GM19239 (cell line): ENCODE data around the gene CAB39L.

ENCODE experiments used
- DNase-seq: peaks from one replicate; pipeline ENCODE4 v3.0.0; 2011; ENCODE audit warnings: low spot score; ENCODE audit not compliant: insufficient read length
- FAIRE-seq: peaks from 2 replicates; lab custom pipeline; 2011; peaks lifted over from hg19 to GRCh38; lab: Jason Lieb, UNC

The CAB39L gene

DNA sequence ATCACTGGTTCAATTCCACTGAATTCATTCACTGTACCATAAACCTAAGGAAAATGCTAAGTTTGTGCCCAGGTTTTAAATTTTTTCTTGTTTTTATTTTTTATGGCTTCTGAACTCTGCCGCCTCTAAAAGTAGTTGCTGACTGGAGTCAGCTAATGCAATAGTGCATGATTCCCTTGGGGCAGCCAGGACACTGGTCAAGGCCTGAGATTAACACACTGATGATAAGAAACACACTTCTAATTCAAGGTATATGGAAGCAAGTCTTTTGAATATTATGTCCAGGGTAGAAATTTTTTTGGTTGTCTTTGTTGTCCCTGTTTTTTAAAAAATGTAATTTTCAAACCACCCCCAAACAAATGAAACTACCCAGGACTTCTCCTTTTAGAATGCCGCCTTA is 123.9 kb downstream of the CAB39L start:
- DNase-seq (no peak), FAIRE-seq (no peak)

DNA sequence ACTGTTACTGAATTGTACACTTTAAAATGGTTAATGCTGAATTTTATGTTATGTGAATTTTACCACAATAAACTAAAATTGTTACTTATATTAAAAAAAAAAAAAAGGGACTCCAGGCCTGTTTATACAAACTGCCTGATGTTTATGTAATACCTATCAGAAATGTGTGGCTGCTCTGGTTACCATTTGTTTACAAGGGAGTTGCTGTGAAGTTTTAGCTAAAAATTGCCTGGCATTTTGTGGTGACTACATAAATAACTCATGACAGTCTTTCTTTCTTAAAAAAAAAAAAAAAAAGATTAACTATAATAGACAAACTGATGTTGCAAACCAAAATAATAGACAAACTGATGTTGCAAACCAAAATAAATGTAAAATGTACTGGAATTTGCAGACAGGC is 124.3 kb downstream of the CAB39L start:
- no peak for DNase-seq
- no peak for FAIRE-seq

DNA sequence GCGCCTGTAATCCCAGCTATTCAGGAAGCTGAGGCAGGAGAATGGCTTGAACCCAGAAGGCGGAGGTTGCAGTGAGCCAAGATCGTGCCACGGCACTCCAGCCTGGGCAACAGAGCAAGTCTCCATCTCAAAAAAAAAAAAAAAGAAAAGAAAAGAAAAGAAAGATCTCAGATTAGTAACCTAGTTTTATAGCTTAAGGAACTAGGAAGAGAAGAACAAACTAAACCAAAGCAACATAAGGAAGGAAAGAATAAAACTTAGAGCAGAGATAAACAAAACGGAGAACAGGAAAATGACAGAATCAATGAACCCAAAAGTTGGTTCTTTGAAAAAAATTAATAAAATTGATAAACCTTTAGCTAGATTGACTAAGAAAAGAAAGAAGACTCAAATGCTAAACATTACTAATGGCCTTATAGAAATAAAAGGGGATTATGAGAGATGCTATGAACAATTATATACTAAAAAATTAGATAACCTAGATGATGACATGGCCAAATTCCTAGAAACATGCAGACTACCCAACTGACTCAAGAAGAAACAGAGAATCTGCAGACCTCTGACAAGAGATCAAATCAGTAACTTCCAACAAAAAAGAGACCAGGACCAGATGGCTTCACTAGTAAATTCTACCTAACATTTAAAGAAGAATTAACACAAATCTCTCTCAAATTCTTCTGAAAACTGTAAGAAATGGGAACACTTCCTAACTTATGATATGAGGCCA is 127.9 kb downstream of the CAB39L start:
- FAIRE-seq (no peak), DNase-seq (no peak)

DNA sequence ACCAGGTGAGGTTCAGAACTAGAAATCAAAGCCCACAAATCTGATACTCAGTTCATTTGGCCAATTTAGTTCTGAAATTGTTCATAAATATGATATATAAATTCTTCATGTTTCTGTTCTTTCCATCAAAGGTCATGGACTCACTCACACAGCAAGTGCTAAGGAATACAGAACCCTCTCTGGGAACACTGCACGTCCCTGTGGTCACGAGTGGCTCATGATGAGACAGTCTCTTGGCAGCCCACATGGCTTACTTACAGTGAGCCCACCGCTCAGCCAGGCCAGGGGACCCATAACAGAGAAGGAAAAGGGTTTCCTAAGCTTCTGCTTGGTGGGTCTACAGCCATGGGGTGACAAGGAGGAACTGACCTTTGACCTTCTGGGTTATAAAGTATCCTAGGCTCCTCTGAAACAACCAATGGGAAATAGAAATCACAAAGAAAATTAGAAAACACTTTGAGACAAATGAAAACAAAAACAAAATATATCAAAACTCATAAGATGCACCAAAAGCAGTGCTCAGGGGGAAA is 128.8 kb downstream of the CAB39L start:
- FAIRE-seq = no peak
- DNase-seq = no peak

DNA sequence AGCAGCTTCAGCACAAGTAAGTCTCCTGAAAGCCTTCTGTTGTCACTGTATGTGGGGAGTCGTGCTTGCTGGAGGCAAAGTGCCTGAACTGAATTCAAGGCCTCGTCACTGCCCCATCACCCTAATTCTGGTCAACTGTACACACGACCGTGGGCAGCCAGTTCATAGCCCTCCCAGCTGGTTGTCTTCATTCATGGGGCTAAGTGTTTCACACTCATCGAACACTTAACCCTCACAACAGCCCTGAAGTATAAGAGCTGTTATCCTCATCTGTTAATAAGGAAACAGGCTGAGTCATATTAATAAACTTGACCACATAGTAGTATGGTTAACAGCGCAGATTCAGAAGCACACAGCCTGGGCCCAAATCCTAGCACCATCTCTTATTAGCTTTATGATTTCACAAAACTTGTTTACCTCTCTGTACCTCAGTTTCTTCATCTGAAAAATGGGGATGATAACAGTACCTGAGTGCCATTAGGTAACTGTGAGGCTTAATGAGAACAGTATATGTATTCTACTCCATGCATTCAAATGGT is 129.5 kb downstream of the CAB39L start:
- FAIRE-seq (no peak), DNase-seq (no peak)

DNA sequence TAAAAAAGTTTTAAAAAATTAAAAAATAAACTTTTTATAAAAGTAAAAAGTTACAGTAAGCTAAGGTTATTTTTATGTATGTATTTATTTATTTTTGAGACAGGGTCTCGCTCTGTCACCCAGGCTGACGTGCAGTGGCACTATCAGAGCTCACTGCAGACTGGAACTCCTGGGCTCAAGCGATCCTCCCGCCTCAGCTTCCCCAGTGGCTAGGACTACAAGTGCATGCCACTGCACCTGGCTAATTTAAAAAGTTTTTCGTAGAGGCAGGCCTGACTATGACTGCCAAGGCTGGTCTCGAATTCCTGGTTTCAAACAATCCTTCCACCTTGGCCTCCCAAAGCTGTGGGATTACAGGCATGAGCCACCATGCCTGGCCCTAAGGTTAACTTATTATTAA is 132.0 kb downstream of the CAB39L start:
- DNase-seq (no peak), FAIRE-seq (no peak)

DNA sequence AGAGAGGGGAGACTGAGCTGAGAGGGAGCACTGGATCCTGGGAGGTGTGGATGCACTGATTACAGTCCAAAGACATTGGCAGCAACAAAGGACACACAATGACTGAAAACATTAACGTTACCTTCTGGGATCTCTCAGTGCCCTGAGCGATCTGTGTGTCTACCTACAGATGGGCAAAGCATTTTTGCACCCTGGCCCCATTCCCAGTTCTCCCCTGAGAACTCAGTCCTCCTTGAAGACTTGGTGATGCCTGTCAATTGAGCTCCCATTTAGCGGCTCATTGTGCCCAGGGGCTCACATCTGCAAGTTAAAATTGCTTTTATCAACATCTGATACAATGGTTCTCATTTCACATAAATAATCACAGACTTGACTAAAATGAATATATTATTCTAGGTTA is 133.6 kb downstream of the CAB39L start:
- FAIRE-seq = no peak

DNA sequence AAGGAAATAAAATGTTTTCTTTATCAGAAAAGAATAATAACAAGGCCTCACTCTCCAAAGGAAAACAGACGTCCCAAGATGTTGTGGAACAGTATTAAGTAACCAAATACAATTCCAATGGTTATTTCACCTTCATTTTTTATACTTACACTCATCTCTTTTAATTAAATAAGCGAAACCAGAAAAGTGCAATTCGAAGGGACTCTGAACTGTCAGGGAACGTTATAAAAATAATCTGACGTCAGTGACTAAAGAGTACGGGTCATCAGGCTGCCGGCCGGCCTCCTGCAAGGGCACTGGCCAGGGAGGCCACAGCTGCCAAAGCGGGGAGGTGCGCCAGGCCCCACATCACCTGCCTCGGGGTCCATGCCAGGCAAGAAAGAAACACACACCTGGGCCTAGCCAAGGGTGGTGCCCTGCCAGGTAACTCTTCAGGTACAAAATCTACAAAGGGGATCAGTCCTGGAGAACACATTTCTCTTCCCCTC is 134.9 kb downstream of the CAB39L start:
- DNase-seq (no peak), FAIRE-seq (no peak)

More for the DNA sequence above, 133.6 kb downstream of the CAB39L start:
- no peak for DNase-seq

DNA sequence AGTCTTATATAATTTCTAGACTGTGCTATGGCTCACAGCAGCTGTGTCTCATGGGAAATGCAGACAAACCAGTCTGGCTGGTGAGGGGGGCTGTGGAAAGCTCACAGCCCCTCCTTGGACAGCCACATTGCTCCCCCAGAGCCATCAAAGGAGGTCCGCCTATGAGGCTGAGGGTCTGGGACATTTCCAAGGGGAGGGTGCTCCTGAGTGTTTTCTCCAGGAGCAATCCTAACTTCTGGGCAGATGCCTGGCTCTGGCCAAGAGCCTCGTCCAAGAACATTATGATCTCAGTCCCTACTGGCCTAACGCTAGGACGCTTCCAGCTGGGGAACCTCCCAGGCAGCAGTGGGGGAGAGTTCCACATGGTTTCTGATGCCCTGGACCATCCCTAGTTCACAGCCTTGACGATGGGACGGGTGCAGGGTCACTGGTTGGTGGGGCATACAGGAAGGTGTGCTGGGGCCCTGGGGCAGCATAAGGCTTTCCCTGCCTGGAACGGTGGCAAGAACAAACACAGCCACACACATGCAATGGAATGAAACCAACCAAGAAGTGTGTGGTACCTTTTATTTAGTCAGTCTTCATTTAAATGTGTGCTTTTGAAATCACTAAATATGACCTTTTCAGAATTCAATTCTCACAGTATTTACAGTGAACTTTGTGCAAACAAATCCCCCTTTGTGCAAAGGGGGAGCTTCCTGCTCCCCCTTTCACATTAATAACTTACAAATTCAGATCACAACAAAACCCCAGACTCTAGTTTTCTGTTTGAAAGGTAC is 135.6 kb downstream of the CAB39L start:
- FAIRE-seq (no peak), DNase-seq (no peak)

DNA sequence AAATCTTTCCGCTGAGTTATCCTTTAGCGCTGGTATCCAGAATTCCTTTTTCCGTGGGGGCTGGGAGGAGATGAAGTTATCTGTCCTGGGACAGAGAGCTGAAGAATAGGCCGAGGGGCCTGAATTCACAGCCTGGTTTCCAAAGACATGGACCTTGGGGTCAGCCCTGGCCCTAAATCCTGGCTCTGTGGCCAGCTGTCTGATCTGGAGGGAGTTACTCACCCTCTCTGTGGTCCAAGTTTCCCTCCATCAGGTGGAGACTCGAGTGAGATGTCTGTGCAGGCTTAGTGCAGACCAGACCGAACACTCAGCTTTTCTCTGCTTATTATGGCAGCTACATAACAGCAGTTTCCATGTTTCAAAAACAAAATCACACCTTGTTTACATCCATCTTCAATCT is 136.5 kb downstream of the CAB39L start:
- DNase-seq (no peak), FAIRE-seq (no peak)

DNA sequence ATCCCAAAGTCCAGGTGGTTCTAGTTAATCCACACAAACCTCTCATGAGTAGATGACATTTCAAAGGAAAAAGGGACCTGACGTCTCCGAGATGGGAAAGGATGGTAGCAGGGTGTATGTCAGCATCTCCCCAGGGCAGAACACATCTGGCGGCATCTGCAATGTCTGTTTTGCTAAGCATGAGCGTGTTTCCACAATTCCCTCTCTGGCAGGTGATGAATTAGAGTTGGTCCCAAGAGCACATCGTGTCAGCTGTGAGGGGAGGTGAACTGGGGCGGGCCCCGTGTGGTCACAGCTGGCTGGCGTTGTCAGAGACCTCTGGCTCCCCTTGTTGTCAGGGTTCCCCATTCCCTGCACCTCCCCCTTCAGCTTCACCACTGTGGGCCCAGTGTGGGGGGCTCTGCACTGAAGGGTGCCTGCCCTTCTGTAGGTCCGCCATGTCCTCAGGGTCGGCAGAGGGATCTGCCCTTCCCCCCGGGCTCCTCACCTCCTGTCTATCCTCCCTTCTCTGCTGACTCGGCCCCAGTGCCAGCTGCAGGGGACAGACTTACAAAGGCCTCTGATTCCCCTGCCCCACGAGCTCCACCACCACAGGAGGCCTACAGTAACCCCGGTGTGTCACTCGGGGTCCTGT is 138.0 kb downstream of the CAB39L start:
- FAIRE-seq (no peak), DNase-seq (no peak)

DNA sequence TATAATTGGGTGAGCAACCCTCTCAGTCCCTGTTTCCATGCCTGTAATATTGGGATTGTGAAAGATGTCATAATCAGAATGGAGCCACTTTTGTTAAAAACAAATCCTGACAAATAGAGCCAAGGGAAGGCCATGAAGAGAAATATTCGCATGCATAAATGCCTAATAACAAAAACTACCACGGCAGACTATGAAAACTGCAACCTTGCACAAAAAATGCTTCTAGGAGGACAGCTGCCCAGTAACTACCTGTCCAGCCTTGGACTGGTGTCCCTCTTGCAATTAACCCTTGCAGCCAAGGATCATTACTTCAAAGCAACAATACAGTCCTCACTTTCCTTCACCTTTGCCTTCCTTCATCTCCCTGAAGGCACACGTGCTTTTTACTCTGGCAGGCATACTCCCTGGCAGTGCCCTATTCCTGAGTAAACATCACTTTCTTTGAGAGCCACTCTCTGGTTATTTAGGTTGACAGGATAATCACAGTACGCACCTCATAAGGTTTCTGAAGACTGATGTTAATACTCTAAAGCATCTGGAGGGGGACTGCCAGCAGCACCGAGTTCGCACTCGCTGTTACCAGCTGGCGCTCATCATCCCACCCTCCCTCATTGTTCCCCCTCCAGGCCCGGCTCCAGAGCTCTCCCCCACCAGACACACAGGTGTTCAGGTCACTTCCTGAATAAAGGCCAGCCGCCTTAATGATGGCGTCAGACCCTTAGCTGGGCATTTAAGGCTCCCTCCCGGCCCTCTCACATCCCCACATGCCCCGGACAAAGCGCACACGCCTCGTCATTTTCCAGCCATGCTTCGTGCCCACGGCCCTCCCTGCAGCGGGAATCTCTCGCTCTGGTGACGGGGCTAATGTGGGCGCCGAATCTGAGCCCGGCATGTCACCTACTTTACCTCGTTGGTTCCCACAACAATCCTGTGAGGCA is 138.8 kb downstream of the CAB39L start:
- FAIRE-seq (no peak), DNase-seq (no peak)

DNA sequence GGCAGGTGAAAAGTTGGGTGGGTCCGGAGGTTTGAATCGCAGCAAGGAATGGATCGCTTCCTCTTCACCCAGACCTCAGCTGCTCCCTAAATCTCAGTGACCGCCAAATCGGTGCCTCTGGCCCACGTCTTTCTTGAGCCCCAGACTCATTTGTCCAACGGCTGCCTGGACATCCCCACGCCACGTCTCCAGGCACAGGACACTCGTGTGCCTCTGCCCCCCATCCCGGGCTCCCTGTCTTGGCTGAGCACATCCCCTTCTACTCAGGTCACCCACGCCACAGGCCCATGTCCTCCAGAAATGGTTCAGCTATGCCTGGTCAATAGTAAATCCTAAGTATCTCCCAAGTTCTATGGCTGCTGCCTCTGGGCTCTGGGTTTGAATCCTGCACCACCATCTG is 139.5 kb downstream of the CAB39L start:
- FAIRE-seq = no peak
- DNase-seq = no peak

DNA sequence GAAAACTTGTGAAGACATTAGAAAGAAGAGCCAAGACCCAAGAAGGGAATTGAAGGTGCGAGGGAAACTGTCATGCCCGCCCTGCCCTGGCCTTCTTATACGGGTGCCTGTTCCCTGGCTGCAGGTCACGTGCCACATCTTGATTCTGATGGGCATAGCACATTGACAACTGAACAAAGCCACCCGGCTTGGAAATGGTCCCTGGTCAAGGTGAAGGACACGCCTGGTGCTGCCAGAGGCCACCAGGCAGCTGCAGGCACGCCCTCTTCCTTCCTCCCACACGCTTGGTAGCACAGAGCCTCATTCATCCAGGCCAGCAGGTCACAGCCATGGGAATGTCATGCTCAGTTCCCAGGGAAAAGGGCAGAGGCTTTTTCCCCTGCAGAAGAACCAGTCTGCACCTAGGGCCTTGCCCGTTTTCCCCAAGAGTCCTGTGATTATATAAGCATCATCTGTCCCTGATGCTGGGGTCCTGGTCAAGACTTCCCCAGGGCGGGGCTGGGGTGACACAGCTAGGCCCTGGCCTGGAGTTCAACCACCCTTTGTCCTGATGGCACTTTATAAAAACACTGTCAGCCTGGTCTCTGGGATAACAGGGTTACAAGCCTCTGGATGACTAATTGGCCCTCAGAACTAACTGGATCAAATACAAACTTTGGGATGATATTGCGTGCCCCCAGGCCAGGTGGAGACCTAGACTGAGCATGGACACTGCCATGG is 140.2 kb downstream of the CAB39L start:
- DNase-seq (no peak), FAIRE-seq (no peak)

DNA sequence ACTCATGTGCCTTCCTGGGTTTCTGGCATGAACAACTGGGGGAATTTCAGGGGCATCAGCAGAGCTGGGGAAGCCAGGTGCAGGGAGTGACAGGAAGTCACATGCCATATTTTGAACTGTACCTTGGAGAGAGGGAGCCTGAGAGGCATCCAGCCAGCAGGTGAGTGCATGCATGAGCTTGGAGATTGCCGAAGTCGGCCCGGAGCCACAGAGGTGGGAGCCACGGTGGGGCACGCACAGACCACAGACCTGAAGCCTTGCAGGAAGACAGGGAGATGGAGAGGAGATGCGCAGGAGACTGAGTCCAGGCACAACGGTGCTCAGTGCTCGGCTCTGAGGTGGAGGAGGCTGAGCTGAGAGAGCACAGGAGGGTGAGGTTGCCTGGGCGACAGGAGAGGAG is 141.0 kb downstream of the CAB39L start:
- FAIRE-seq = no peak
- DNase-seq = no peak

DNA sequence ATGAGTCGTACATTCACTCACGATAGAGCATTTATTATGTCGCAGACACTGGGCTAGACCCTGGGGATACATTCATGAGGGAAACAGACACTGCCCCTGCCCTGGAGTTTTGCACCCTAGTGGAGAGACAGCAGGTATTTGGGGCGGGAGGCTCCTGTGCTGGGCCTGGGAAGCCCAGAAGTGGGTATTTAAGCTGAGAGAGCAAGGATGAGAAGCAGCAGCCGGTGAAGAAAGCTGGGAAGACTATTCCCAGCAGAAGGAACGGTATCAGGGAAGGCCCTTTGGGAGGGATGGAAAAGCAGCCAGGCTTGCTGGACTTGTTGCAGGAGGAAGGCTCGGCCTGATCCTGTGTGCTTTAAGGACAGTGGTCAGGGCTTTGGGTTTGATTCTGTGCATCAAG is 141.6 kb downstream of the CAB39L start:
- FAIRE-seq (no peak), DNase-seq (no peak)

DNA sequence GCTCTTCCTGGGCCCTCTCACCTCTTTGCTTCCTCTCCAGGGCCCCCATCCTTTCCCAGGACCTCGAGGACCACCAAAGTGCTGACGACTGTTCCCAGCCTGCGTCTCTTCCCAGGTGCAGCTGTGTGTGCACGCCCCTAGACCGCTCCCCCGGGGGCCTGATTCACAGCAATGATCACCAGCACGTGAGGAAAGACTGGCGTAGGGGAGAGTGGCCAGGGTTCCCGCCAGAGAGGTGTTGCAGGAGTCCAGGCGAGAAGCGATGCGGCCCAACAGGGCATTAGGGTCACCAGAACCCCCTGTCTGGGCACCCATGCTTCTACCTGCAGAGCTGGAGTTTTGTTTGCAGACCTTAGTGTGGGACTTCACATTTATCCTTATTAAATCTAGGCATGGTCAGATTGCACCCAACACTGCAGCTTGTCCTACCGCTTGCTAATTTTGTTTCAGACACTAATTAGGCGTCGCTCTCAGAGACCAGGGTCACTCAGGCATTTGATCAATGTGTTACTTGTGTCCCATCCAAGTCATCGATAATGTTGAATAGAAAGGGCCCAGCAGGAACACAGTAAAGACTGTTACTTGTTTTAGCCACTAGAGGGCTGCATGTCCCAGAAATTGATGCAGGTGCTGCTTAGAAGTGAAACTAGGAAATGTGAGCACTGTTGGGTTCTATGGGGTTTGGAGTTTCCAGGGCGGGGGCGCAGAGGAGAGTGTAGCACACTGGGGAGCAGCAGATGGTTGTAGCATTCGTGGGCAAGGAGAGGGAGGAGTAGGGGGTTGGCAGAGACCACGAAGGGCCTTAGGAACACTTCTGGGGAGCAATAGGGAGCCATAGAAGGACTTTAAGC is 142.9 kb downstream of the CAB39L start:
- peak; percentile 98 for FAIRE-seq

DNA sequence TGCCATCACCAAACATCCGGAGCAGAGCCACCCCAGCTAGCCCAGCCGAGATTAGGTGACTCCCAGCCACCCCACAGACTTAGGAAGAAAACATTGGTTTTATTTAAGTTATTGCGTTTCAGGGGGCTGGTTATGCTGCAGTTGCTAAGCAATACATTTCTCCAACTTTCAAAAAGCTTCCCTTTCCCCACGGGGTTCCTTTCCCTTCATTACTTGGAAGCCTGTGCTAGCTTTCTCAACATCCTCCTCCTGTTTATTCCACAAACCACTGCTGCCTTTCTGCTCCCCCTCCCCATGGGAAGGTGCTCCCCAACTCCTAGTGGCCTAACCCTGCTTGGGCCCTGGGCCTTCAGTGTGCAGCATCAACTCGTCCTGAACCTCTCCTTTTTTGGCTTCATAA is 143.6 kb downstream of the CAB39L start:
- FAIRE-seq = no peak
- DNase-seq = no peak

More for the DNA sequence above, 142.9 kb downstream of the CAB39L start:
- DNase-seq = peak; percentile 81
